Calu3 (cell line): ENCODE data around the gene UHMK1. TPM values are rescaled to one million over a fixed set of nuclear protein-coding genes. Genes with fewer than 3 reads are reported as not detected.

Source experiments
- BruUV-seq: library from RNA; stranded (reverse); fragments of 400-500 nt; replicated peaks from 2 replicates; lab custom pipeline; 2021; lab: Mats Ljungman, UMichigan
- CTCF ChIA-PET: fragments of 300-600 bp; sonication (Branson Sonifier 250); formaldehyde crosslinking; loops from one replicate; lab custom pipeline; 2022; ENCODE audit warnings: antibody characterized with exemption; lab: Charles Lee
- DNase-seq: peaks from one replicate; pipeline ENCODE4 v3.0.0; 2022
- H3K27ac Mint-ChIP-seq: one replicate; pipeline ENCODE4 v1.8.0; 2022; ENCODE audit warnings: mixed read lengths; ENCODE audit not compliant: unreplicated experiment
- H3K27me3 Mint-ChIP-seq: one replicate; pipeline ENCODE4 v1.8.0; 2022; ENCODE audit warnings: mixed read lengths; ENCODE audit not compliant: unreplicated experiment
- H3K36me3 Mint-ChIP-seq: one replicate; pipeline ENCODE4 v1.8.0; 2022; ENCODE audit warnings: mild to moderate bottlenecking, moderate library complexity, mixed read lengths; ENCODE audit not compliant: insufficient read depth, unreplicated experiment
- H3K4me1 Mint-ChIP-seq: one replicate; pipeline ENCODE4 v1.8.0; 2022; ENCODE audit warnings: mild to moderate bottlenecking, low read depth, mixed read lengths; ENCODE audit not compliant: unreplicated experiment
- H3K4me3 Mint-ChIP-seq: one replicate; pipeline ENCODE4 v1.8.0; 2022; ENCODE audit warnings: mild to moderate bottlenecking, low read depth, moderate library complexity, mixed read lengths; ENCODE audit not compliant: unreplicated experiment
- H3K9me3 Mint-ChIP-seq: one replicate; pipeline ENCODE4 v1.8.0; 2022; ENCODE audit warnings: low read depth, mixed read lengths; ENCODE audit not compliant: unreplicated experiment
- intact Hi-C: fragments of 100-400 bp; cut with micrococcal nuclease; formaldehyde crosslinking; loops from one replicate; pipeline ENCODE4 v1.10.0; 2022; ENCODE audit not compliant: unreplicated experiment
- total RNA-seq: library from RNA; stranded (reverse); gene quantifications from 2 replicates; pipeline ENCODE4 v1.2.3, GENCODE V29; 2022
- TF ChIP-seq, protein P1 (sequence below): fragments of 200-600 bp; IDR thresholded peaks from one replicate; pipeline ENCODE4 v1.8.0; 2022; ENCODE audit warnings: antibody characterized with exemption; ENCODE audit not compliant: unreplicated experiment

The UHMK1 gene
- total RNA-seq, 1 experiment from 2014 or later = 98.1 TPM

DNA sequence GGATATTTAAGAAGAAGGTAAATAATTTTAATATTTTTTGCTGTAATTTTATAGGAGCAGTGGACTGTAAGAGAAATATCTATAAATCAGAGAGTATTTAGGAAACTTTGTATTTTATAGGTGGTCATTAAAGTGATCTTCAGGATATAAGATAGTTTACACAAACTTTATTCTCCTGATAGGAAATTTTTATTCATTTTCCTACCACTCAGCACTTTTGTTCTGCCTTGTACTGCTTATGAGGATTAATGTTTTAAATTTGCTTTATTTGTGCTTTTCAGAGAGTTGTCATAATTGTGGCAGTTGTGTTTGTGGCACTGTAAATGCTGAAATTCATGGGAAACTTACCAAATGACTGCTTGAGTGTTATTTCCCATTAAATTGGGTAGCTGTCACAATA lies 29.7 kb downstream of the UHMK1 start:
- CTCF ChIA-PET = interaction anchor here (0.6 kb wide), 2 partner anchors 8 to 474 kb away, joined by 3 read pairs; no protein-coding TSS in a partner anchor
- intact Hi-C loops = no loop called here

DNA sequence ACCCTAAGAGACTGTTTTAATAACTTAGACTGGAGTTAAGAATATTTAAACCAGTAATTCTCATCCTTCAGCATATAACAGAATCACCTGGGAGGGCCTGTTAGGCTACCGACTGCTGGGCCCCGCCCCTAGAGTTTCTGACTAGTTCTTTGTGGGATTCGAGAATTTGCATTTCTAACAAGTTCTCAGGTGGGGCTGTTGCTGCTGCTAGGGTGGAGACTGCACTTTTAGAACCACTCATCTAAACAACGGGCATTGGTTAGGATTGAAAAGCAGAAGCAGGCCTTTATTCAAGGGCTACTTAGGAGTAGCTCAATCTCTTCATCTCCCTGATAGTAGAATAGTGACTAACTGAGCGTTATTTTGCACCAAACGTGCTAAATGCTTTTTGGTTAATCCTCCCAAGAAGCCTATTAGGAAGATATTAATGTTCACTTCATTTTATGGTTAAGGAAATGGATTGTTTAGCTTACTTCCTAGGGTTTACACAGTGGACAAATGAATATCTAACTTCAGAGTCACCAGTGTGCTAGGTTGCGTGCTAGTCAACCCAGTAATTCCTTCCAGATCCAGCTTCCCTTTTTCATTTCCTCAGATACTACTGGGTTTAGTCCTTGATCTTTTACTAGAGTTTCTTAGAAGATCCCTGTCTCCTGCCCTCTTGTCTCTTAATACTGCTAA lies 32.8 kb downstream of the UHMK1 start:
- Mint-ChIP-seq H3K27me3 (no peaks in the 10 kb centered on the region), H3K9me3 (no peaks in the 10 kb centered on the region), H3K4me3 (no peak overlapping the region), H3K4me1 (no peaks in the 10 kb centered on the region), H3K36me3 (no peaks in the 10 kb centered on the region), H3K27ac (no peak overlapping the region)
- CTCF ChIA-PET = interaction anchor here (1.0 kb wide), 1 partner anchor 127 kb away, joined by 4 read pairs; no protein-coding TSS in a partner anchor
- DNase-seq = no peak
- TF ChIP-seq, protein P1, sequence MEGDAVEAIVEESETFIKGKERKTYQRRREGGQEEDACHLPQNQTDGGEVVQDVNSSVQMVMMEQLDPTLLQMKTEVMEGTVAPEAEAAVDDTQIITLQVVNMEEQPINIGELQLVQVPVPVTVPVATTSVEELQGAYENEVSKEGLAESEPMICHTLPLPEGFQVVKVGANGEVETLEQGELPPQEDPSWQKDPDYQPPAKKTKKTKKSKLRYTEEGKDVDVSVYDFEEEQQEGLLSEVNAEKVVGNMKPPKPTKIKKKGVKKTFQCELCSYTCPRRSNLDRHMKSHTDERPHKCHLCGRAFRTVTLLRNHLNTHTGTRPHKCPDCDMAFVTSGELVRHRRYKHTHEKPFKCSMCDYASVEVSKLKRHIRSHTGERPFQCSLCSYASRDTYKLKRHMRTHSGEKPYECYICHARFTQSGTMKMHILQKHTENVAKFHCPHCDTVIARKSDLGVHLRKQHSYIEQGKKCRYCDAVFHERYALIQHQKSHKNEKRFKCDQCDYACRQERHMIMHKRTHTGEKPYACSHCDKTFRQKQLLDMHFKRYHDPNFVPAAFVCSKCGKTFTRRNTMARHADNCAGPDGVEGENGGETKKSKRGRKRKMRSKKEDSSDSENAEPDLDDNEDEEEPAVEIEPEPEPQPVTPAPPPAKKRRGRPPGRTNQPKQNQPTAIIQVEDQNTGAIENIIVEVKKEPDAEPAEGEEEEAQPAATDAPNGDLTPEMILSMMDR = no peak
- intact Hi-C loops = no loop called here
- BruUV-seq = no TSS peak

More for the DNA sequence above, 29.7 kb downstream of the UHMK1 start:
- Mint-ChIP-seq H3K9me3 (no peaks in the 10 kb centered on the region), H3K27ac (no peak overlapping the region), H3K36me3 (peaks cover 15% of the 10 kb centered on the region), H3K4me3 (no peak overlapping the region), H3K27me3 (no peaks in the 10 kb centered on the region), H3K4me1 (no peaks in the 10 kb centered on the region)
- no TSS peak for BruUV-seq
- DNase-seq = no peak
- TF ChIP-seq, protein P1 = no peak

DNA sequence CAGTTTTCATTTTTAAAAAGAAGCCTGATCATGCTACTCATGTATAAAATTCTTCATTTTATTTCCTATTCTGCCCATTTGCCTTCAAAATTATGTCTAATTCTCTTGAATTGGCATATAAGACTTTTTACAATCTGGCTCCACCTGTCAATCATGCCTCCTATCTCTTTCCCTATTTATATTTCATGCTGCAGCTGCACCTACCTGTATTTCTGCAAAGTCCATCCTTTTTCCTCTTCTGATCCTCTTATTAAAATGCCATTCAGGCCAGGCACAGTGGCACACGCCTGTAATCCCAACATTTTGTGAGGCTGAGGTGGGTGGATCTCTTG lies 33.3 kb downstream of the UHMK1 start:
- BruUV-seq = no TSS peak
- Mint-ChIP-seq H3K27me3 (no peaks in the 10 kb centered on the region), H3K4me1 (no peaks in the 10 kb centered on the region), H3K9me3 (no peaks in the 10 kb centered on the region), H3K4me3 (no peak overlapping the region), H3K36me3 (no peaks in the 10 kb centered on the region), H3K27ac (no peak overlapping the region)
- DNase-seq = no peak
- intact Hi-C loops = no loop called here
- CTCF ChIA-PET = no interaction called here
- TF ChIP-seq, protein P1 = no peak

DNA sequence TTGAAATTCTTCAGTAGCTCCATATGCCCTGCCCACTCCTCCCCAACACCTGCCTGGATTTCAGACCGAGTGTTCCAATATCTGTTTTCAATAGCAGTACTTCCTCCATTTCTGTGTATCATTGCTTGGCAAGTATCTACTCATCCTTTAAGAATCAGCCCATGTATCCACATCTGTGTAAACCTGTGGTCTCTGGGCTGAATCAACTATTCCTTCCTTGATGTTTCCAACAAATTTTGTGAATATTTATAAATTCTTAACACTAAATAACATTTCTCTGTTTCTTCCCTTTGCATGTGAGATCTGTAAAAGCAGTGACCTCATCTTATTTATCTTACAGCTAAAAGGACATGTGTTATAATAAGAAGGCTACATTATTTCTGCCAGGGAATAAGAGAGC lies 37.9 kb downstream of the UHMK1 start:
- peaks cover 10% of the 10 kb centered on the region for H3K4me1 Mint-ChIP-seq
- H3K27ac Mint-ChIP-seq = no peak overlapping the region

More for the DNA sequence above, 37.9 kb downstream of the UHMK1 start:
- DNase-seq = no peak
- TF ChIP-seq, protein P1 = no peak
- intact Hi-C loops = no loop called here
- H3K9me3 Mint-ChIP-seq = no peaks in the 10 kb centered on the region
- H3K4me3 Mint-ChIP-seq = no peak overlapping the region
- peaks cover 5% of the 10 kb centered on the region for H3K36me3 Mint-ChIP-seq
- no peaks in the 10 kb centered on the region for H3K27me3 Mint-ChIP-seq
- CTCF ChIA-PET = interaction anchor here (0.7 kb wide), 1 partner anchor 1515 kb away, joined by 3 read pairs; the partner anchor contains the start of gene F11R
- no TSS peak for BruUV-seq
